ENCODE results near the gene CCNL2. TPM values are rescaled to one million over a fixed set of nuclear protein-coding genes. Genes with fewer than 3 reads are reported as not detected.

The CCNL2 gene
- total and polyA plus RNA-seq, 2 experiments from 2014 or later, result 230 to 301 TPM

- Histone ChIP-seq H3K36me3 (no peaks in the 10 kb centered on the region), H3K4me1 (ENCODE audit: low read depth) (peaks cover 39% of the 10 kb centered on the region), H3K4me3 (no peak overlapping the region), H3K9me3 (ENCODE audit: low read depth) (no peaks in the 10 kb centered on the region), H3K27me3 (peaks cover 6% of the 10 kb centered on the region), H3K27ac (peak overlapping the region; percentile 92)
- peak in 1 of 2 donors; percentile 57 for DNase-seq (ENCODE audit: low read depth in 1 of 2, low spot score in 1 of 2)
- TF ChIP-seq, protein P1, sequence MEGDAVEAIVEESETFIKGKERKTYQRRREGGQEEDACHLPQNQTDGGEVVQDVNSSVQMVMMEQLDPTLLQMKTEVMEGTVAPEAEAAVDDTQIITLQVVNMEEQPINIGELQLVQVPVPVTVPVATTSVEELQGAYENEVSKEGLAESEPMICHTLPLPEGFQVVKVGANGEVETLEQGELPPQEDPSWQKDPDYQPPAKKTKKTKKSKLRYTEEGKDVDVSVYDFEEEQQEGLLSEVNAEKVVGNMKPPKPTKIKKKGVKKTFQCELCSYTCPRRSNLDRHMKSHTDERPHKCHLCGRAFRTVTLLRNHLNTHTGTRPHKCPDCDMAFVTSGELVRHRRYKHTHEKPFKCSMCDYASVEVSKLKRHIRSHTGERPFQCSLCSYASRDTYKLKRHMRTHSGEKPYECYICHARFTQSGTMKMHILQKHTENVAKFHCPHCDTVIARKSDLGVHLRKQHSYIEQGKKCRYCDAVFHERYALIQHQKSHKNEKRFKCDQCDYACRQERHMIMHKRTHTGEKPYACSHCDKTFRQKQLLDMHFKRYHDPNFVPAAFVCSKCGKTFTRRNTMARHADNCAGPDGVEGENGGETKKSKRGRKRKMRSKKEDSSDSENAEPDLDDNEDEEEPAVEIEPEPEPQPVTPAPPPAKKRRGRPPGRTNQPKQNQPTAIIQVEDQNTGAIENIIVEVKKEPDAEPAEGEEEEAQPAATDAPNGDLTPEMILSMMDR (IDR thresholded peaks at IDR 0.05; ENCODE audit: low read depth, low read length), result no peak
Observed at GRCh38 chr1:1359664-1360468, 39.3 kb downstream of the CCNL2 start.

- Histone ChIP-seq H3K9me3 (ENCODE audit: low read depth) (no peaks in the 10 kb centered on the region), H3K4me3 (no peak overlapping the region), H3K27me3 (peaks cover 12% of the 10 kb centered on the region), H3K4me1 (ENCODE audit: low read depth) (peaks cover 39% of the 10 kb centered on the region), H3K36me3 (no peaks in the 10 kb centered on the region), H3K27ac (peak overlapping the region; percentile 92)
- TF ChIP-seq, protein P1 (IDR thresholded peaks at IDR 0.05; ENCODE audit: low read depth, low read length), result no peak
- DNase-seq (ENCODE audit: low read depth in 1 of 2, low spot score in 1 of 2), result peak in 1 of 2 donors; percentile 67
Observed at GRCh38 chr1:1359308-1359663, 39.8 kb downstream of the CCNL2 start.

DNA sequence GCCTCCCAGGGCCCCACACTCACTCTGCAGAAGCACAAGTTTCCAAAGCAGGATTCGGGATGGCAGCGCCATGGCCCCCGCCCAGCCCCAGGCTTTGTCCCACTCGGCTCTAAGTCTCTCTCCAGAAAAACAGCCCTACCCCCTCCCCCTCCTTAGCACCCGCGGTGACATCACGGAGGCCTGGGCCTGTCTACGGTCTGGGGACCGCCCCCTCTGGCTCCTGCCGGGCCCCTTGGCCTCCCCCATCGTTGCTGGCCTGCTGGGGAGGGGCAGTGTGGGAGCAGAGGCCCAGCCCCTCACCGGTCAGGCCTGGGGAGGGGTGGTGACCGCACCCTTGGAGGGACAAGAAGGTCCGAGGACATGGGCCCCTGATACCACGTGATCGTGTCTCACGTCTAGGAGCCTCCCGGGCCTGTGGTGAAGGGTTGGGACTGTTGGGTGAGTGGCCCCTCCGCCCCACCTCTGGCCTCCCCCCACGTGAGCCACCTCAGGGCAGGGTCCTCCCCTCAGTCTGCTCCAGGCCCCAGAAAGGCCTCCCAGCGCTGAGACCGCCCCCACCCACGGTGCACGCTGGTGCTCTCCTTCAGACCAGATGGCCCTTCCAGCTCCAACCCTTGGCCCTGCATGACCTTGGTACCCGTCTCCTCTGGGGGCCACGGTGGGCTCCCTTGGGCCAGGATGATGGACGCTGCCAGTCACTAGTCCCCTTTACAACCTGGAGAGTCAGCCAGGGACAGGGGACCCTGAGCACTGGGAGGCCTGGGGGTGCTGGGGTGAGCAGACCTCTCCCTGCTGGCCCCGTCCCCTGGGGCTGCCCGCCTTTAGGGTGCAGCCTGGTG, 40.5 kb downstream of the CCNL2 start, which contains the start of gene MXRA8:
Gene MXRA8, minus strand, starts transcription at position 123 of the 839 bp plus-strand sequence. Its CDS starts 51 bp downstream, at position 72.
- Histone ChIP-seq H3K4me1 (ENCODE audit: low read depth) (peaks cover 39% of the 10 kb centered on the region), H3K9me3 (ENCODE audit: low read depth) (no peaks in the 10 kb centered on the region), H3K27ac (peak within 1 kb of the TSS; percentile 92), H3K27me3 (peaks cover 12% of the 10 kb centered on the region), H3K36me3 (no peaks in the 10 kb centered on the region), H3K4me3 (peak within 1 kb of the TSS; percentile 10)
- TF ChIP-seq, protein P1 (IDR thresholded peaks at IDR 0.05; ENCODE audit: low read depth, low read length), result no peak
- DNase-seq (ENCODE audit: low read depth in 1 of 2, low spot score in 1 of 2), result peak; percentile 62 to 91

GRCh38 chr1:1357871-1358432, 41.2 kb downstream of the CCNL2 start:
- DNase-seq (ENCODE audit: low read depth in 1 of 2, low spot score in 1 of 2), result peak in 1 of 2 donors; percentile 38
- Histone ChIP-seq H3K4me3 (peak overlapping the region; percentile 10), H3K27me3 (peaks cover 12% of the 10 kb centered on the region), H3K27ac (peak overlapping the region; percentile 92), H3K9me3 (ENCODE audit: low read depth) (no peaks in the 10 kb centered on the region), H3K4me1 (ENCODE audit: low read depth) (peaks cover 39% of the 10 kb centered on the region), H3K36me3 (no peaks in the 10 kb centered on the region)
- TF ChIP-seq, protein P1 (IDR thresholded peaks at IDR 0.05; ENCODE audit: low read depth, low read length), result no peak

DNA sequence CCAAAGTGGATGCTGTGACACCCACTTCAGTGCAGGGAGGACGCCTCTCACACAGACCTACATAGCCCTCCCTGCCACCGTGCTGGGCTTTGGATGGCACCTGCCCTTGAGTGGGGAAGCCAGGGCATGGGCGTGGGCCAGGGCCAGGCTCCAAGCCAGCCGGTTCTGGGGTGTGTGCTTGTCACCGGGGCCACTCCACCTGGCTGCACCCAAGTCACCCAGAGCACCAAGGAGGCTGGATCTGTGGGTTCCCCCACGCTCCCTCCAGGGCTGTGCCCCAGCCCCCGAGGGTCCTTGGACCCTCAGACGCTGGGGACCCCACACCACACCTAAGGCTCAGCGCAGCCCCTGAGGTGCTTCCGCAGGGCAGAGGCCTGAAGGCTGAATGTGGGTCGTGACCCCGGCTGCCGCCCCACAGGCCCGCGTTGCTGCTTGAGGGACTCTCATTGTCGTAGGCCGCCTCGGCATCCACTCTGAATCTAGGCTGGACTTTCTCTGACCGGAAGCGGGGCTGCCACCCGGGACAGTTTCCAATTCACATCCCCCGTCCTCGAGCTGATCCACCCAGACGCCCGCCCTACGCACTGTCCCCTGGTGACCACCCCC, 42.2 kb downstream of the CCNL2 start:
- Histone ChIP-seq H3K9me3 (ENCODE audit: low read depth) (no peaks in the 10 kb centered on the region), H3K4me1 (ENCODE audit: low read depth) (peaks cover 39% of the 10 kb centered on the region), H3K36me3 (no peaks in the 10 kb centered on the region), H3K4me3 (no peak overlapping the region), H3K27me3 (peaks cover 12% of the 10 kb centered on the region), H3K27ac (peak overlapping the region; percentile 92)
- TF ChIP-seq, protein P1 (IDR thresholded peaks at IDR 0.05; ENCODE audit: low read depth, low read length), result no peak
- DNase-seq (ENCODE audit: low read depth in 1 of 2, low spot score in 1 of 2), result no peak

Measured in cardiac muscle cell (in vitro differentiated cells and primary cell).